HPDE6-E6E7 (cell line): ENCODE results near the gene PTPRR.

Experiments
- DNase-seq: peaks from one replicate; pipeline ENCODE4 v3.0.0; 2011; ENCODE audit warnings: missing footprints; ENCODE audit errors: extremely low spot score

The PTPRR gene, protein sequence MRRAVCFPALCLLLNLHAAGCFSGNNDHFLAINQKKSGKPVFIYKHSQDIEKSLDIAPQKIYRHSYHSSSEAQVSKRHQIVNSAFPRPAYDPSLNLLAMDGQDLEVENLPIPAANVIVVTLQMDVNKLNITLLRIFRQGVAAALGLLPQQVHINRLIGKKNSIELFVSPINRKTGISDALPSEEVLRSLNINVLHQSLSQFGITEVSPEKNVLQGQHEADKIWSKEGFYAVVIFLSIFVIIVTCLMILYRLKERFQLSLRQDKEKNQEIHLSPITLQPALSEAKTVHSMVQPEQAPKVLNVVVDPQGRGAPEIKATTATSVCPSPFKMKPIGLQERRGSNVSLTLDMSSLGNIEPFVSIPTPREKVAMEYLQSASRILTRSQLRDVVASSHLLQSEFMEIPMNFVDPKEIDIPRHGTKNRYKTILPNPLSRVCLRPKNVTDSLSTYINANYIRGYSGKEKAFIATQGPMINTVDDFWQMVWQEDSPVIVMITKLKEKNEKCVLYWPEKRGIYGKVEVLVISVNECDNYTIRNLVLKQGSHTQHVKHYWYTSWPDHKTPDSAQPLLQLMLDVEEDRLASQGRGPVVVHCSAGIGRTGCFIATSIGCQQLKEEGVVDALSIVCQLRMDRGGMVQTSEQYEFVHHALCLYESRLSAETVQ

DNA sequence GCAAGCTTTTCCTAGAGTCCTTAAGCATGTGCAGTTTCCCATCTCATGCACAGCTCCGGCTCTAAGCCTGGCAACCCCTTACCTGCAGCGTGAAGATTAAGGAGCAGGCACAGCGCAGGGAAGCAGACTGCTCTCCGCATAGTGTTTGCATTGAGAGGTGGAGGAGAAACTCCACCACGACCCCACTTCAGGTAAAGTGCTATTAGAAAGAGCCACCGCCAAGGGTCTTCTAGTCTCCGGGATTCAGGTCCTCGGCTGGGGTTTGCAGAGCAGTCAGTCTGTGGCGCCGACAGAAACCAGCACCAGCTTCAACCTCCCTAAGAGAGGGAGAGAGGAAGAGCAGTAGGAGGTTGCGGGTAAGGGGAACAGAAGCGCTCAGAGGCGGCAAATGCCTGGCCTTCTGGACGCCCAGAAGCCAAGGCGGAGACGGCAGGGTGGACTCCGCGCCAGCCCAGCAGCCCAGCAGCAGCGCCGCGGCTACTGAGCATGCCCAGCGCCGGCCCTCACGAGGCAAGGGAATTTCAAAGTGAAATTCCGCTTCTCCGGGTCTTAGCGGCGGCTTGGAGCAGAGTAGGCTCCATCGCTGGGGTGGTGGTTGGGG, at the start of gene PTPRR:
Gene PTPRR, minus strand, starts transcription at position 488 of the 601 bp plus-strand sequence. Its CDS starts 348 bp downstream, at position 140.
- DNase-seq, result no peak

DNA sequence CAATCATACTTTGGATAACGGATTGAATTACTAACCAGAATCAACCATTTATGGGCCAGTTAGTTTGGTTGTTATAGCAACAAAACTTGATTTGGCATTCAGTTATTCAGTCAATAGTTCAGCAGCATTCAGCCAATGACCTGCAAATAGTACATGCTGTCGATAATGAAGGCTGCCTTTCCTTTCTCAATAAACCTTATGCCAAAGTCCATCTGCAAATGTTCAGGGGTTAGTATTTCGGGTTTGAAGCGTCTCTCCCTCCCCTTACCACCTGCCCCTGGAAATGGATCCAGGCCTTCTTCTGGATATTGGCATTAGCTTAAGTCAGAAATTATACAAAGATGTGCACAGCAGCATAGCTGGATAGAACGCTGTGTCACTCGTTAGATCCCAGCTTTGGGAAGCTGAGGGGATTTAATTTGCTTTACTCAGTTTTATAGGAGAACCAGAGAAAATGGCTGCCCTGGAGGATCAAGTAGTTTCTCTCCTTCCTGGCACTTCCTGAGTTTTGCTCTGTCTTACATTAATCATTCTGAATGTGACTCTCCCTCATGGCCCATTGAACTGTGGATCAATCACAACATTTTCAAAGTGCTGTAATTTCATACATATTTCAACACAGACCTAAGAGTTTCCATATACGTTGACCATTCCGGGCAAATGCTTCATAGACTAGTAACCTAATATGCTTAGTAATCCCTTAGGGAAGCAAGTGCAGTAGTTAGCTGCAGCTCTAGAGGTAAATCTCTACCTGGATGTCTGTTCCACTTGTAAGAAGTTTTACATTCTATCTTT, 46.7 kb upstream of the PTPRR start:
- no peak for DNase-seq

DNA sequence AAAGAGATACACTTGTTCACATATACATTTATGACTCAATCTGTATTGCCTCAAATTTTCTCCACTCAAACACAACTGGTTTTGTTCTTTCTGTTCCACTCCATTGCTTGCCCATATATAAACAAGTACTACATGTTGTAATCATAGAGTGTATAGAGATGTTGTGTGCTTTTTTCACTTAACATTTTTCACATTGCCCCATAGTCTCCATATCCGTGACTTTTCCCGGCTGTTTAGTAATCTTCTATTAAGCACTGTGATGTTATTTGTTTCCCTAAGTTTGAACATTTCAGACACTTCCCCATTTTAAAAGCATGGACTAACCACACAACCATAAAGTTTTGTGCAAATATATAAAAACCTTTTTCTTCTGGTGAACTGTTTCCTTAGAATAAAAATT, 45.5 kb upstream of the PTPRR start:
- DNase-seq, result no peak

DNA sequence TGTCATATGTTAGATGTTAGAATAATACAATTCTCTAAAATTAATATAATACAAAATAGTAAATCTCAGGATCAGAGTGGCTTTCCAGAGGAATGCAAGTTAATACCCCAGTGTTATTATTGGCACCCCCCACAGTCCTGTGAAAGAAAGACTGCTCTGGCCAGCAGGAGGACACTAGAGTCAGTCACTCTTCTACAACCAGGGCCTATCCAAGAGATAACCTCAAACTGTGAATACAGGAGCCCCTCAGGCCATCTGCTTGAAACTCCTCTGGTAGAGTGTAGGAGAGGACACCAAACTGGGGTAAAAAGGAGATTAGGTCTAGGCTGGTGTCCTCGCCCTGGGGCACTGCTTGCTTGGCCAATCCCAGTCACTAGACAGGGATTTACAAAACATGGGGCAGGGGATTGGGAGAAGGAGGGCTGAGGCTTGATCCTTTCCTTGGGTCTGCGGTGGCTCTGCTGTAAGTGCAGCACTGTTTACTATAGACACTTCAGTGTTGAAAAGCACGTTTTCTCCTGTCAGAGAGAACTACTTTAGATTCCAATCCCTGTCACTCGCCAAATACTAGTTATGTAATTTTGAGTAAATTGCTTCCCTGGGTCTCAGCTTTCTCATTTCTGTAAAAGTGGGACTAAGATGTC, 44.5 kb upstream of the PTPRR start:
- no peak for DNase-seq

DNA sequence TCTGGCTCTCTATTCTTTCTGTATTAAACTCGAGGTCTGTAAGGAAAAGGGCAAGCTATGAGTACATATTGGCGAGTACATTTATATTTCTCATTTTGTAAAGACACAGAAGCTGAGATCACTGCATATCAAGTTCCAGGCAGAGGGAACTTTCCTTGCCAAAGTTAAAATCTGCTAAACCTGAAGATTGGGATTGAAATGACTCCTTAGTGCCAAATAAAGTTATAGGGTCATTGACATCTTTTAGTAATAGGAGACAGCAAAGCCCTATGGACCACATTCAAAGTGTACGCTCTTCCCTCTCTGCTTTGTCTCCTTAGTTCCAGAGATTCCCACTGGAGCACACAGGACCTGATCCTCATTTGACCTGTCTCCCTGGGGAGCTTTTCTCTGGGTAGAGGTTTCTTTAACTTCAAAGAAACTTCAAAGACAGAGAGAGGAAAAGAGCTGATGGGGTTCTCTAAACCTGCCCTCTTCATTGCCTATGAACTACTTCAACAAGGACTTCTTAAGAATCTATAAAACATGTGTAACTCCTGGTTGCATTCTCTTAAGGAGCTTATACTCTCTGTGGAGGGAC, 42.6 kb upstream of the PTPRR start:
- no peak for DNase-seq

DNA sequence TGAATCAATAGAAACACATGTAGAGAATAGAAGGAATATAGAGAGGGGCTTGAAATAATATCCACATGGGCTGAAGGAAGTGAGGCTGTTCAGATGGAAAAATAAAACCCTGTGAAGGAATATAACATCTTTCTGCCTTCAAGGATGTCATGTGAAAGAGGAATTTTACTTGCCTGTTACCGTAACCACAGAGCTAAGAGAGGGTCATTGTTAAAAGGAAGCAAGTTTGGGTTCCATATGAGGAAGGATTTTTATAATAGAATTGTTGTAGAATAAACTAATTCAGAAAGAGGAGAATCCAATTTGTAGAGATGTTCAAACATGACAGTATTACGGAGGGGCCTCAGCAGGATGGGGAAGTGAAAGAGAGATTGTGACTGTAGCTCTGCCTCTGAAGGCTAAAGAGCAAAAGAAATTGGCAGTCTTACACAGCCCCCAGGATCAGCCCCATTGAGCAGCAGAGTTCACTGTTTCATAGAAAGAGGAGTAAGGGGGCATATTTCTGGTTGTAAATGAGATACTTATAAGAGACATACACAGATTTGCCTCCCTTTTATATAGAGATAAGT, 41.8 kb upstream of the PTPRR start:
- DNase-seq, result no peak

DNA sequence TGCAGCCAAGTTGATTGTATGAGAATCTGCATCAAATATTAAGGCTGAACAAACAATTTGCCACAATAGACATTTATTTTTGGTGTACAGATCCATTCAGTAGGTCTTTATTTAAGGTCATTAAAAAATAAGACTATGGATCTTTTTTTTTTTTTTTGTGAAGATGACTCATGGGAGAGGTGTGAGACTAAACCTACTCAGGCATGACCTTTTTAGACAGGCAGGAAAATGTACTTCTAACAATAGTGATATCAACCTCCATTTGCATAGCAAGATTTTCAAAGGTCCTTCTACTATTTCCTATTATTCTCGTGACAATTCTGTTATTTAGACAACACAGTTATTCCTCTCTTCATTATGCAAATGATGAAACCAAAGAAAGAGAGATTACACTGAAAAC, 39.9 kb upstream of the PTPRR start:
- no peak for DNase-seq

DNA sequence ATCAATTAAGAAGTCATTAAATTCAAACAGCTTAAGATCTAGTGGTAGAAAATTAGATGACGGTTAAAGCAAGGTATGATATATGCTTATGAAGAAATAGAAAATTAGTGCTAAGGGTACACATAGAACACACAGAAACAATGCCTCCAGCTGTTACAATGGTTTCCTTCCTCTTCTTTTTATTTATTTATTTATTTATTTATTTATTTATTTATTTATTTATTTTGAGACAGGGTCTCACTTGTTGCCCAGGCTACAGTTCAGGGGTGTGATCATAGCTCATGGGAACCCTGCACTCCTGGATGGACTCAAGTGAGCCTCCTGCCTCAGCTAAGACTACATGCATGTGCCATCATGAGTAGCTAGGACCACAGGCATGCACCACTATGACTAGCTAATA, 34.9 kb upstream of the PTPRR start:
- no peak for DNase-seq

DNA sequence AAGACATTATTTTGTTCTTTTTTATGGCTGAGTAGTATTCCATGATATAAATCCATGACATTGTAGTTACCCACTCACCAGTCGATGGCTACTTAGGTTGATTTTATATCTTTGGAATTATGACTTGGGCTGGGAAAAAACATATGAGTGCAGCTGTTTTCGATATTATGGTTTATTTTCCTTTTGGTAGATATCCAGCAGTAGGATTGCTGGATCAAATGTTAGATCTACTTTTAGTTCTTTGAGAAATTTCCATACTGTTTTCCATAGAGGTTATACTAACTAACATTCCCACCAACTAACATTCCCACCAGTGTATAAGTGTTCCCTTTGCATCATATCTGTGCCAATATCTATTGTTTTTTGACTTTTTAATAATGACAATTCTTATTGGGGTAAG, 29.9 kb upstream of the PTPRR start:
- no peak for DNase-seq

DNA sequence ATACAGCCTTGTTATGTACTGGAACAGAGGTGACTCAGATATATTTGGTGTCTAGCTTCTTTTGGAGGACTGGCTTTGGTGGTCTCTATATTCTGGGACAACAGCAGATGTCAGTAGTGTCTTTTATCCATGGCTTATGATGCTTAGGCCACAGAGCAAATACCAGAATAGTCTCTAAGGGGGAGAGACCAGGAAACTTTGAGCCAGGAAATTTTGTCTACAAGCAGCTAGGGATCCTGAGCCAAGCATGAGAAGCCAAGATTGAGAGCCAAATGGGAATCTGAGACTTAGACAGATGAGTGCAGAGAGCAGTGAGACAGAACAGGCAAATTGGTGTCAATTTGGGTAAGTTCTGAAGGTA, 28.4 kb upstream of the PTPRR start:
- DNase-seq, result no peak

DNA sequence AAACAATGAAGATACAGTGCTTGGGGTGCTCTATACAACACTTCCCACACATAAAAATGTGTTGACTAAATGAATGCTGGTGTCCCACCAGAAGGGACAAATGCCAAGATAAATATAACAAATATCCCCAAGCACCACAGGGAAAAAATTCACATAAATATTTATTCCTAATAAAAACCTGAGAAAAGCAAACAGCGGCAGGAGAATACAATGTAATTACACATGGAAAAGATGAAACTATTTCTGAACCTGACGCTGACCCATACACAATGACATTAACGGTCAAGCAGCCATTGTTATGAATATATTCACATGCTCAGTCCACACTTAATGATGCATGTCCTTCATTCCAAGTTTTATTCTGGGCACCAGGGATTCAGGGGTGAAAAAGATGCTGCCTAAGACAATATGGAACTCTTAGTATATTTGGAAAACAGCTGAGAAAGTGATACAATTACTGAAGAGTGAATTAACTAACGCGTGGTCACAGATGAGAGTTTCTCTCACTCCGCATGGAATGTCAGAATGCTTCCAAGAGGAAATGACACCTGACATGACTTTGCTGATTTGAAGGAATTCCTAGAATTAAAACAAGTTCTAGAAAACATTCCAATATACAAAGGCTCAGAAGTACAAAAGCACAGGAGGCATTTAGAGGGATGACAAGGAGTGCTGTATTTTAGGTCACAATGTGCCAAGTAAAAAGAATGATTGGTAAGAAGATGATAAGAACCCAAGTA, 27.9 kb upstream of the PTPRR start:
- no peak for DNase-seq

DNA sequence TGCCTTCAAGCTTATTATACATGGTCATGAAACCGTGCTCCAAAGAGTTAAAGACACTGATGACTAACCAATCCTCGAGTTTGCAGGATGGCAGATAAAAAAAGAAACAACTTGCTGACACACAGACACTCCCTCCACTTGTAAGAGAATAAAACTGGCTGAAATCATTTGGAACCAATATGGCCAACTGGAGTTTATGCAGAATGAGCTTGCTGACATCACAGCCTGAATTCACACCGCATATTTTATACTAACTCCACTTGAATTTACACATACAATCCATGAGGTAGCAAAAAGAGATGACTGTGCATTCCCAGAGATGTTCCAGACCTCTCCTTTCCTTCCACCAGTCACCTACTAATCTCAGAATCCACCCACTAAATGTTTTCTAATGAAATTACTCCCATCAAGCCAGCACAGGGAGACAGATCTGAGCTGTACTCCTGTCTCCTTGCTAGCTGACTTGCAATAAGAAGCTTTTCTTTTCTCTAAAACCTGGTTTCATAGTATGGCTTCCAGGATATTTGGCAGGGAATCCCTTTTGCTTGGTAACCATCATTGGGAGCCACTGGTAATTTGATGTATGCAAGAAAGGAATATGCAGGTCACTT, 15.8 kb upstream of the PTPRR start:
- no peak for DNase-seq

DNA sequence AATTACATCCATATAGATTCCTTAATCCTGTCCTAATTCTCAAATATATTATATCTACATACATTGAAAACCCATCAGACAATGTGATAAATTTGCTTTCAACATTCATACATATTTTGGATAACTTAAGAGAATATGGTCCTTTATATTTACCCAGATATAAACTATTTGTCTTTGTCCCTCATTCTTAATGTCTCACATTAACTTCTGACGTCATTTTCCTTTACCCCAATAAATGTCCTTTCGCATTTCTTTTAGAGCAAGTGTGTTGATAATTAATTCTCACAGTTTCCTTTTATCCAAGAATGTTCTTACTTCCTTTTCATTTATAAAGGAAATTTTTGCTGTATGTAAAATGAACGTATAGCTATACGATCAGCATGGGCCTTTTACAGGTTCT, 12.6 kb upstream of the PTPRR start:
- DNase-seq, result no peak

DNA sequence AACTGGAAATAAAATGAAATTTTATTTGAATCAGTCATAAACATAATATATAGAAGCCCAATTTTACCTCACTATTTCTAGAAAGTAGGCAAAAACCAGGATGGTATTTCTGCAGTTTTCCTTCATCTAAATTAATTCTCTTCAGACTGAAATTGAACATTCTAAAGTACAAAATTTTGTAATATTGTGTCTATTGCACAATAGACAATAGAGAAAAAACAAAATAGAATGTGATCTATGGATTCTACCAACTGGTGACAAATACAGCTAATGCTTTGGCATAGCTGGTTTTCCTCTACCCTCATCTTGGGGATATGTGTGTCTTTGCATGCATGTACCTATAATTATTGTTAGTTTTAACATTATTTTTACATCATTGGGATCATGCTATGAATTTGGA, 8.5 kb upstream of the PTPRR start:
- no peak for DNase-seq

DNA sequence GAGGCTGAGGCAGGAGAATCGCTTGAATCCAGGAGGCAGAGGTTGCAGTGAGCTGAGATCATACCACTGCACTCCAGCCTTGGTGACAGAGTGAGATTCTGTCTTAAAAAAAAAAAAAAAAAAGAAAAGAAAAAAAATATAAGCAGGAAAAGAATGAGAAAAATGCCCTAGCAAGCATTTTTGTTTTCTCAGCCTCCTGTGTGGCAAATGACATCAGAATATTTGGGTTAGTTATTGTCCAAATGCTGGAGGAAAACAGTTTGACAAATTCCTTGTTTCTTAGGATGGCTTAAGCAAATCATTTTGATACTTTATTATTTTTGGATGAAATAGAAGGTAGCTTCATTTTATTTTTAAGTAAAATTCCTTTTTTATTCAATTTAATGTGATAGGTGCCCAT, 7.5 kb upstream of the PTPRR start:
- DNase-seq, result no peak

DNA sequence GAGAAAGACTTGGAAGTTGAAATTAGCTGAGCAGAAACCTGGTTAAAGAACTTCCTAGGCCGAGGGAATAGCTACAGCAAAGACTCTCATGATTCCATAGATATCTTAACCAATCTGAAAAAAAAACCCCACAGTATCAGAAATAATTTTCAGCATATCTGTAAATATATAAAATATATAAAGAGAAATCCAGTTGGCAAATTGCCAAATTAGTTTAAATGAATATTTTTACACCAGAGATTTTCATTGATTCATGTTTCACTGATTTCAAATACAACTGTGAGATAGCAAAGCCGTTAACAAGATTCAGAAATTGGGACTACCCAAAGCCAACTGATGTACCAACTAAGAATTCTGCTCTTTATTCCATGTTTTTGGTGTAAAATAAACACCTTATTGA, 6.8 kb upstream of the PTPRR start:
- DNase-seq, result no peak

DNA sequence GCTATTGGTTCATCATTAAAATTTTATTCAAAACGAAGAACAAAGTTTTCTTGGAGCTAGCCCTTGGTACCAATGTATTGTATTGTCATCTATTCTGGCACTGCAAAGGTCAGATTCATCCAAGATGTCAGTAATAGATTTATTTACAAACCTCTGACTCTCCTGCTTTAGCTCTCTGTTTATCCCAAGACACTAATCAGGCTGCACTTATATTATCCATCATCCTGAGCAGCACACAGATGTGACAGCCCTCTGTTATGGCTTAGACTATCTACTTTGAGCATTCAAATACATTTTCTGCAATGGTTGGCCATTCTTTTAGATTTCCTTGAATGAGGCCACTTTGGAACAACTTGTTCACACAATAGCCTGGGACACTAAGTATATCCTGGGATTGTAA, 5.0 kb upstream of the PTPRR start:
- no peak for DNase-seq

DNA sequence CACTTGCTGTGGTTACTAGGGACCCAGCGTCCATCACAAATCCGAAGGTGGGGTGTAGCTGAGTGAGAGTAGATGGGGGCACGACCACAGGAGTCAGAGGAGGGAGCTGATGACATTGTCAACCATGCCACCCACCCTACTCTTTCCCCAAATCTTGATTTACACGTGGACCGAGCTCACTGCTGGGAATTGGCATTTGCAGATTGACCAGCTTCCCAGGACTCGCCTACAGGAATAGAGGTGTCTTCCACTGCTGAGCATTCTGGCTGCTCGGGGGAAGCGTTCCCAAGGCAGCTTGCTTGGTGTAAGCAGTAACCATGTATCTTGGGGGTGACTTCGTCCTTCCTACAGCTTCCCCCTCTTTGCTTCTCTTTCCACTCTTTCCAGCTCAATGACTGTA, 353 bp upstream of the PTPRR start:
- no peak for DNase-seq

DNA sequence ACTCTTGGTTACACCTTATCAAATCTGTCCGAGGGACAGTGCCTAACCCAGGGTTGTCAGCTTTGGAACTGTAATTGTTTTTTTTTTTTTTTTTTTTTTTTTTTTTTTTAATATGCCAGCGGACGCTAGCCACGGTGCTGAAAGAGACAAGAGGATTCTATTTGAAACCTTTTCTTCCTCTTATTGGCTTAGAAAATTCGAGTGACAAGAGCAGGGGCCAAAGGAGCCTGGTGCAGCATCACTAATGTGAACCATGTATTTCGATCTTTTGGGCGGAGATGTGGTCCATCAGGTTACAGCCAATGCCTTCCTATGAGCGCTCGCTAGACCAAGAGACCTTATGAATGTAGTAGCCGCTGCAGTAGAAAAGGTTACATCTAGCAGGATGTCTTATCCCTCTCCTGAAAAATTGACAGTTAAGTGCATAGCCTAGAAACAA, 922 bp downstream of the PTPRR start:
- no peak for DNase-seq

DNA sequence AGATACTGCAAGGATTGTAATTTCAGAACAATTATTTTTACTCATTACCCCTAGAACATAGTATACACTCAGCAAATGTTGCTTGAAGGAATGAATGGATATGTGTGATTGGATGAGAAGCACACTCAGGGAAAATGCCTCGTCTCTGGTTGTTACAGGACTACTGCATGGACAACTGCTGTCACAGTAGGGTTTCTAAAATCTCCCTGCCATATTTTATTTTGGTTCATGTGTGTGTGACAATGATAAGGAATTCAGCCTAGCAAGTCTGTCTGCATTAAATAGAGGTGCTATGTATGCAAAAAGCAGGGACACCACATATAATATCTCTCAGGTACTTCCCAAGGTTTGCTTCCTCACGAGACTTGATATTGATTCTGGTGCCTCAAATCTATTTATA, 1.4 kb downstream of the PTPRR start:
- DNase-seq, result no peak
